Ovary (tissue), 3 donors: ENCODE data around the gene STIM1.

Experiments used
- CTCF ChIP-seq, 3 donors: fragments of 450-650 bp in 2 of 3; fragments of 200-600 bp in 1 of 3; IDR thresholded peaks; one replicate each; pipeline versions ENCODE4 v1.5.1 to v1.8.0; 2016 to 2022; ENCODE audit warnings: antibody characterized with exemption in 3 of 3, mild to moderate bottlenecking in 1 of 3
- EP300 ChIP-seq: sonication (generic); formaldehyde crosslinking; IDR thresholded peaks from one replicate; pipeline ENCODE4 v1.6.1; 2017; ENCODE audit warnings: antibody characterized with exemption
- POLR2A ChIP-seq: fragments of 450-650 bp; IDR thresholded peaks from one replicate; pipeline ENCODE4 v1.6.1; 2017; ENCODE audit warnings: antibody characterized with exemption, mild to moderate bottlenecking, moderate library complexity
- donor health status: DM: no; HTN: no; CAD: no.

GRCh38 chr11:3845670-3846069 lies 9.8 kb upstream of the STIM1 start:
- TF ChIP-seq CTCF (IDR thresholded peaks at IDR 0.05) (no peak), POLR2A (no peak), EP300 (no peak)
